Gastrocnemius medialis (tissue), 4 donors: ENCODE measurements around the gene MCM5. TPM values are rescaled to one million over a fixed set of nuclear protein-coding genes. Genes with fewer than 3 reads are reported as not detected.

ENCODE experiments used
- ATAC-seq, 2 donors: fragments of 150-250 bp; one replicate each; pipeline ENCODE4 v1.9.1; 2016
- DNase-seq, 2 donors: peaks; one replicate each; pipeline ENCODE4 v3.0.0-alpha.2; 2019
- H3K27ac ChIP-seq, 4 donors: fragments of 200-600 bp; sonication (generic); 1 replicate in 1 of 4; 2 replicates in 3 of 4; pipeline ENCODE4 v1.5.1; 2016 to 2018; ENCODE audit warnings: mild to moderate bottlenecking in 2 of 4, moderate library complexity in 1 of 4
- H3K27me3 ChIP-seq, 3 donors: fragments of 200-600 bp; sonication (generic) in 2 of 3; 1 replicate in 1 of 3; 2 replicates in 2 of 3; pipeline versions ENCODE4 v1.5.1 to v1.6.0; 2016 to 2019; ENCODE audit warnings: mild to moderate bottlenecking in 1 of 3, moderate library complexity in 1 of 3
- H3K36me3 ChIP-seq, 2 donors: fragments of 200-600 bp; sonication (generic) in 1 of 2; one replicate each; pipeline ENCODE4 v1.5.1; 2017 to 2018
- H3K4me1 ChIP-seq, 2 donors: fragments of 200-600 bp; sonication (generic) in 1 of 2; one replicate each; pipeline ENCODE4 v1.5.1; 2016 to 2017; ENCODE audit warnings: mild to moderate bottlenecking in 2 of 2
- H3K4me3 ChIP-seq, 4 donors: fragments of 200-600 bp; sonication (generic) in 3 of 4; 1 replicate in 1 of 4; 2 replicates in 3 of 4; pipeline ENCODE4 v1.5.1; 2016 to 2019; ENCODE audit warnings: mild to moderate bottlenecking in 2 of 4
- H3K9me3 ChIP-seq, 3 donors: fragments of 200-600 bp; sonication (generic) in 2 of 3; 1 replicate in 1 of 3; 2 replicates in 2 of 3; pipeline ENCODE4 v1.5.1; 2016 to 2019
- CTCF ChIP-seq, 5 experiments: fragments of 450-650 bp in 3 of 5; fragments of 200-600 bp in 2 of 5; sonication (generic) in 2 of 5; IDR thresholded peaks in 4 of 5; conservative IDR thresholded peaks in 1 of 5; 1 replicate in 4 of 5; 2 replicates in 1 of 5; pipeline ENCODE4 v1.5.1; 2016 to 2019; ENCODE audit warnings: antibody characterized with exemption in 5 of 5, mild to moderate bottlenecking in 3 of 5, moderate library complexity in 3 of 5
- POLR2A ChIP-seq, 2 donors: fragments of 450-650 bp; IDR thresholded peaks; one replicate each; pipeline ENCODE4 v1.6.1; 2017; ENCODE audit warnings: antibody characterized with exemption in 2 of 2, mild to moderate bottlenecking in 2 of 2, moderate library complexity in 2 of 2
- in situ Hi-C, 4 donors: fragments of 200-750 bp; cut with MboI; loops; one replicate each; pipeline versions ENCODE4 v1.15.0 to v1.8.0; 2017; ENCODE audit warnings: low sequenced_read_pairs in 4 of 4
- intact Hi-C: fragments of 100-400 bp; cut with DNase I; formaldehyde crosslinking; loops from one replicate; pipeline ENCODE4 v1.15.1; 2023; ENCODE audit warnings: low total_unique reads
- total RNA-seq, 4 donors: library from RNA; depleted of rRNA; stranded (reverse); fragments of >200 nt; gene quantifications; one replicate each; pipeline versions ENCODE4 v1.1.0 to v1.2.3, GENCODE V29; 2016

Gene MCM5
- total RNA-seq, 4 donors from 2014 or later = 7.1 to 19.3 (median 14.9) TPM

GRCh38 chr22:35460688-35461087, 60.7 kb downstream of the MCM5 start:
- DNase-seq (no peak), ATAC-seq (no peak)
- Histone ChIP-seq H3K4me3 (no peak overlapping the region), H3K27me3 (no peaks in the 10 kb centered on the region), H3K4me1 (peaks cover 0 to 8% of the 10 kb centered on the region in 2 donors), H3K9me3 (no peaks in the 10 kb centered on the region), H3K27ac (no peak overlapping the region), H3K36me3 (no peaks in the 10 kb centered on the region)
- no peak for TF ChIP-seq POLR2A (IDR thresholded peaks at IDR 0.05)
- no peak for TF ChIP-seq CTCF (IDR thresholded peaks at IDR 0.05 in 4 of 5, conservative IDR thresholded peaks at IDR 0.05 in 1 of 5)
- in situ Hi-C loops = loop anchor here in 1 of 4 donors (25.0 kb wide), 1 partner anchor 652 kb away; no protein-coding TSS in a partner anchor
- intact Hi-C loops = no loop called here

DNA sequence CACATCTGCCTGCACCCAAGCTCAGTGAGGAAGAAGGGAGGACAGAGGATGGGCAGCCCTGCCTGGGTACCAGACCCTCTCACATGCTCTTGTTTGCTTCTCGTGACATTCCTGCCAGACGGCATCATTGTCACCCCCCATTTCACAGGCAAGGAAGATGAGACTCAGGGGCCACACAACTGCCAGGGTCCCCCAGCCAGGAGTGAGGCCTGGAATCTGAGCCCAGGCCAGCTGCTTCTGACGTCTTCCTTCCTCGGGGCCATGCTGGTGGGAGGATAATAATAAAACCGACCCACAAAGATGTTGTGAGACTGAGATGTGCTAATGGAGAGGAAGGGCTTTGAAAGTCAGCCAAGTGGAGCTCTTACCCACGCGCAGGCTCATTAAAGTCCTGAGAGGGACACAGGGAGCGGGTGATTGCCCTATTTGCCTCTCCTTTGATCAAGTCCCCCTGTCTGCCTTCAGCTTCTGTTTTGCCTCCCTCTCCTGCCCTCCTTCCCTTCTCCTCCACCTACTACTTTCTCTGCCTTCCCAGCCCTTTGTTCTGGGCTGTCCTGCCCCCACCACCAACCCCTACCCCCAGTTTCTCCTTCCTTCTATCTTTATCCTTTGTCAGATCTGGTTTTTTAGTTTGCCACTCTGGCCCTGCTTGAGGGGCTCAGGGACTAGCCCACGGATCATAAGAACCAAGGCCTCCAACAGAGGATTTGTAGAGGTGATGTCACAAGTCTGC, 62.7 kb downstream of the MCM5 start:
- Histone ChIP-seq H3K9me3 (no peaks in the 10 kb centered on the region), H3K27me3 (no peaks in the 10 kb centered on the region), H3K4me1 (peaks cover 4 to 20% of the 10 kb centered on the region in 2 donors), H3K27ac (no peak overlapping the region), H3K36me3 (no peaks in the 10 kb centered on the region), H3K4me3 (no peak overlapping the region)
- DNase-seq (no peak), ATAC-seq (no peak)
- in situ Hi-C loops (loop anchor here in 1 of 4 donors (25.0 kb wide), 1 partner anchor 650 kb away; no protein-coding TSS in a partner anchor), intact Hi-C loops (no loop called here)
- TF ChIP-seq CTCF (IDR thresholded peaks at IDR 0.05 in 4 of 5, conservative IDR thresholded peaks at IDR 0.05 in 1 of 5) (no peak), POLR2A (IDR thresholded peaks at IDR 0.05) (no peak)

DNA sequence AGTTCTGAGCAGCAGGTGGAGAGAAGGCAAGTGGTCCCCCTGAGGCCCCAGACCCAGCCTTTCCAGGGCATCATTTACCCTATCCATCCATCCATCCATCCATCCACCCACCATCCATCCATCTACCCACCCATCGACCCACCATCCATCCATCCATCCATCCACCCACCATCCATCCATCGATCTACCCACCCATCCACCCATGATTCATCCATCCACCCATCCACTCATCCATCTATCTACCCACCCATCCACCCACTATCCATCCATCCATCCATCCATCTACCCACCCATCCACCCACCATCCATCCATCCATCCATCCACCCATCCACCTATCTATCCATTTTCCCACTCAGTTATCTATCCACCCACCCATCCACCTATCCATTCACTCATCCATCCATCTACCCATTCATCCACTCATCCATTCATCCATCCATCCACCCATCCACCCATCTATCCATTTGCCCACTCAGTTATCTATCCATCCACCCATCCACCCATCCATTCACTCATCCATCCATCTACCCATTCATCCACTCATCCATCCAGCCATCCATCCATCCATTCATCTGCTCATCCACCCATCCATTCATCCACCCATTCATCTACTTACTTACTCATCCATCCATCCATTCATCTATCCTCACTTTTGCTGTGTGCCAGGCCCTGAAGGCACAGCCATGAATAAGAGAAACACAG, 63.4 kb downstream of the MCM5 start:
- Histone ChIP-seq H3K9me3 (no peaks in the 10 kb centered on the region), H3K36me3 (no peaks in the 10 kb centered on the region), H3K27me3 (no peaks in the 10 kb centered on the region), H3K27ac (no peak overlapping the region), H3K4me1 (peaks cover 10 to 27% of the 10 kb centered on the region in 2 donors), H3K4me3 (no peak overlapping the region)
- no peak for ATAC-seq
- TF ChIP-seq POLR2A (IDR thresholded peaks at IDR 0.05) (no peak), CTCF (IDR thresholded peaks at IDR 0.05 in 4 of 5, conservative IDR thresholded peaks at IDR 0.05 in 1 of 5) (no peak)
- in situ Hi-C loops (loop anchor here in 1 of 4 donors (25.0 kb wide), 1 partner anchor 649 kb away; no protein-coding TSS in a partner anchor), intact Hi-C loops (no loop called here)
- no peak for DNase-seq

- DNase-seq (no peak), ATAC-seq (no peak)
- Histone ChIP-seq H3K27me3 (no peaks in the 10 kb centered on the region), H3K4me1 (peaks cover 10 to 37% of the 10 kb centered on the region in 2 donors), H3K9me3 (no peaks in the 10 kb centered on the region), H3K27ac (peak overlapping the region in 2 of 4 donors; percentile 57 to 83), H3K4me3 (no peak overlapping the region), H3K36me3 (no peaks in the 10 kb centered on the region)
- in situ Hi-C loops (loop anchor here in 1 of 4 donors (25.0 kb wide), 1 partner anchor 648 kb away; no protein-coding TSS in a partner anchor), intact Hi-C loops (no loop called here)
- no peak for TF ChIP-seq CTCF (IDR thresholded peaks at IDR 0.05 in 4 of 5, conservative IDR thresholded peaks at IDR 0.05 in 1 of 5)
- no peak for TF ChIP-seq POLR2A (IDR thresholded peaks at IDR 0.05)
Observed at GRCh38 chr22:35464399-35464798, 64.5 kb downstream of the MCM5 start.
